Neuronal stem cell (in vitro differentiated cells): ENCODE results near the gene ROPN1.
"Not testable (repeated sequence)": the region's sequence is repeated elsewhere in the genome, so short reads cannot be mapped to it uniquely, and the experiment has no call there.

Source experiments
- DNase-seq: peaks from one replicate; pipeline ENCODE4 v3.0.0-alpha.2; 2013; ENCODE audit warnings: low spot score
- H2AFZ ChIP-seq: one replicate; pipeline ENCODE4 v1.6.1; 2013; ENCODE audit warnings: mild to moderate bottlenecking, low read length, inconsistent platforms
- H2AK5ac ChIP-seq: 2 replicates; pipeline ENCODE4 v1.6.1; 2013; ENCODE audit warnings: low read depth, mild to moderate bottlenecking, inconsistent platforms, low read length, moderate library complexity, mixed read lengths
- H2BK120ac ChIP-seq: 2 replicates; pipeline ENCODE4 v1.6.1; 2013; ENCODE audit warnings: low read depth, mild to moderate bottlenecking, inconsistent platforms, low read length, moderate library complexity, mixed read lengths
- H2BK12ac ChIP-seq: one replicate; pipeline ENCODE4 v1.6.1; 2013; ENCODE audit warnings: low read length, inconsistent platforms
- H2BK15ac ChIP-seq: 2 replicates; pipeline ENCODE4 v1.6.1; 2013; ENCODE audit warnings: mild to moderate bottlenecking, low read length, inconsistent platforms, mixed read lengths
- H2BK5ac ChIP-seq: one replicate; pipeline ENCODE4 v1.6.1; 2013; ENCODE audit warnings: inconsistent platforms, mild to moderate bottlenecking, low read length, moderate library complexity
- H3K14ac ChIP-seq: one replicate; pipeline ENCODE4 v1.6.1; 2013; ENCODE audit warnings: low read length, inconsistent platforms
- H3K18ac ChIP-seq: 2 replicates; pipeline ENCODE4 v1.6.1; 2013; ENCODE audit warnings: low read length, inconsistent platforms
- H3K23ac ChIP-seq: 2 replicates; pipeline ENCODE4 v1.6.1; 2013; ENCODE audit warnings: low read depth, mild to moderate bottlenecking, mixed read lengths, low read length, inconsistent platforms; ENCODE audit not compliant: poor library complexity
- H3K27ac ChIP-seq: replicated peaks from 3 replicates; pipeline ENCODE4 v1.5.1; 2013; ENCODE audit warnings: low read length, inconsistent platforms
- H3K27me3 ChIP-seq, 3 experiments: 2 replicates each; pipeline ENCODE4 v1.6.1; 2013; ENCODE audit warnings: low read length in 3 of 3, mild to moderate bottlenecking in 2 of 3, inconsistent platforms in 1 of 3, low read depth in 1 of 3, mixed read lengths in 1 of 3, moderate library complexity in 1 of 3; ENCODE audit not compliant: control insufficient read depth in 3 of 3, insufficient read depth in 3 of 3
- H3K36me3 ChIP-seq, 2 donors: replicated peaks in 1 of 2; 2 replicates each; pipeline ENCODE4 v1.6.1; 2013; ENCODE audit warnings: low read length in 2 of 2; ENCODE audit not compliant: control insufficient read depth in 2 of 2, insufficient read depth in 2 of 2
- H3K4ac ChIP-seq: 2 replicates; pipeline ENCODE4 v1.6.1; 2013; ENCODE audit warnings: inconsistent platforms, mild to moderate bottlenecking, low read length, moderate library complexity
- H3K4me1 ChIP-seq, 2 donors: 1 replicate in 1 of 2; 2 replicates in 1 of 2; pipeline ENCODE4 v1.6.1; 2013; ENCODE audit warnings: low read length in 2 of 2, low read depth in 1 of 2; ENCODE audit not compliant: control insufficient read depth in 2 of 2, insufficient read depth in 1 of 2
- H3K4me2 ChIP-seq: one replicate; pipeline ENCODE4 v1.6.1; 2013; ENCODE audit warnings: mild to moderate bottlenecking, low read length, inconsistent platforms; ENCODE audit not compliant: insufficient read depth, poor library complexity, severe bottlenecking
- H3K4me3 ChIP-seq, 2 donors: 2 replicates each; pipeline ENCODE4 v1.5.1; 2013; ENCODE audit warnings: low read length in 2 of 2, mild to moderate bottlenecking in 2 of 2, inconsistent platforms in 1 of 2, moderate library complexity in 1 of 2
- H3K79me1 ChIP-seq: one replicate; pipeline ENCODE4 v1.6.1; 2013; ENCODE audit warnings: low read depth, mild to moderate bottlenecking, inconsistent platforms, low read length, moderate library complexity
- H3K9ac ChIP-seq: one replicate; pipeline ENCODE4 v1.6.1; 2013; ENCODE audit warnings: mild to moderate bottlenecking, low read depth, low read length, inconsistent platforms; ENCODE audit not compliant: poor library complexity
- H3K9me3 ChIP-seq, 2 donors: replicated peaks in 1 of 2; 2 replicates each; pipeline versions ENCODE3 to v1.6.1; 2013; ENCODE audit warnings: low read length in 2 of 2, mild to moderate bottlenecking in 2 of 2, inconsistent platforms in 1 of 2, low read depth in 1 of 2, mixed read lengths in 1 of 2, moderate library complexity in 1 of 2; ENCODE audit not compliant: control insufficient read depth in 2 of 2, insufficient read depth in 1 of 2
- H4K8ac ChIP-seq: one replicate; pipeline ENCODE4 v1.6.1; 2013; ENCODE audit warnings: low read depth, mild to moderate bottlenecking, inconsistent platforms, low read length, moderate library complexity
- H4K91ac ChIP-seq: one replicate; pipeline ENCODE4 v1.6.1; 2013; ENCODE audit warnings: low read length, low read depth, mild to moderate bottlenecking, inconsistent platforms; ENCODE audit not compliant: poor library complexity
- WGBS, 2 donors: extraction: QIAGEN DNeasy Blood & Tissue Kit; methylation state at CpG; one replicate each; pipeline ENCODE4 v1.1.7; 2013; ENCODE audit warnings: missing lambda C conversion rate in 2 of 2, mixed read lengths in 1 of 2; ENCODE audit not compliant: insufficient read length in 2 of 2, insufficient replicate concordance in 1 of 2; ENCODE audit errors: extremely low coverage in 2 of 2; 5-methylcytosine and 5-hydroxymethylcytosine counted together

The ROPN1 gene

GRCh38 chr3:123967260-123967659 lies 24.7 kb downstream of the ROPN1 start:
- H4K91ac ChIP-seq, H2AFZ ChIP-seq, H4K8ac ChIP-seq, H3K4me2 ChIP-seq, H2BK120ac ChIP-seq, H2AK5ac ChIP-seq, H3K27ac ChIP-seq, H3K18ac ChIP-seq, H3K4me3 ChIP-seq, H2BK12ac ChIP-seq, DNase-seq, H3K14ac ChIP-seq, H3K9me3 ChIP-seq, H2BK5ac ChIP-seq, H3K23ac ChIP-seq, H2BK15ac ChIP-seq, H3K4ac ChIP-seq, H3K79me1 ChIP-seq, H3K4me1 ChIP-seq, H3K27me3 ChIP-seq, H3K9ac ChIP-seq, H3K36me3 ChIP-seq: not testable (repeated sequence)
- no CpG with 5 or more reads among the region's 2 CpGs for WGBS, 2 donors

GRCh38 chr3:123966799-123967198 lies 25.1 kb downstream of the ROPN1 start:
- H2BK12ac ChIP-seq, H3K9me3 ChIP-seq, H3K27ac ChIP-seq, H3K9ac ChIP-seq, H3K4me3 ChIP-seq, DNase-seq, H2BK15ac ChIP-seq, H3K27me3 ChIP-seq, H3K4me1 ChIP-seq, H3K18ac ChIP-seq, H2AFZ ChIP-seq, H2AK5ac ChIP-seq, H2BK120ac ChIP-seq, H3K4ac ChIP-seq, H2BK5ac ChIP-seq, H4K91ac ChIP-seq, H3K79me1 ChIP-seq, H3K4me2 ChIP-seq, H3K14ac ChIP-seq, H3K36me3 ChIP-seq, H3K23ac ChIP-seq, H4K8ac ChIP-seq: not testable (repeated sequence)
- no CpG with 5 or more reads among the region's 1 CpG for WGBS, 2 donors

- H2BK120ac ChIP-seq, H2AFZ ChIP-seq, H3K4me3 ChIP-seq, H4K8ac ChIP-seq, H3K4ac ChIP-seq, H3K27ac ChIP-seq, H3K9ac ChIP-seq, H3K18ac ChIP-seq, H3K9me3 ChIP-seq, H3K36me3 ChIP-seq, H4K91ac ChIP-seq, H3K23ac ChIP-seq, H3K27me3 ChIP-seq, H3K4me2 ChIP-seq, H2BK12ac ChIP-seq, H2AK5ac ChIP-seq, H2BK15ac ChIP-seq, H3K79me1 ChIP-seq, H3K14ac ChIP-seq, H3K4me1 ChIP-seq, H2BK5ac ChIP-seq, DNase-seq: not testable (repeated sequence)
- no CpG with 5 or more reads among the region's 1 CpG for WGBS, 2 donors
Measured at GRCh38 chr3:123964793-123965192, 27.1 kb downstream of the ROPN1 start.

GRCh38 chr3:123961508-123961856 lies 30.4 kb downstream of the ROPN1 start:
- no CpG with 5 or more reads among the region's 15 CpGs for WGBS, 2 donors
- Histone ChIP-seq H3K4ac (no peak overlapping the region), H3K23ac (no peak overlapping the region), H3K14ac (no peak overlapping the region), H2BK12ac (no peak overlapping the region), H2AK5ac (no peak overlapping the region), H3K79me1 (no peaks in the 10 kb centered on the region), H2BK5ac (no peak overlapping the region), H3K9ac (no peak overlapping the region), H2AFZ (peak overlapping the region; percentile 98), H3K27me3 (peaks cover 0 to 3% (median 0%) of the 10 kb centered on the region in 3 experiments), H3K4me3 (peak overlapping the region in 1 of 2 donors; percentile 96), H2BK15ac (no peak overlapping the region), H3K36me3 (peaks cover under 1 to 30% of the 10 kb centered on the region in 2 donors), H3K4me2 (peak overlapping the region; percentile 60), H3K18ac (no peak overlapping the region), H3K4me1 (peaks cover 0 to 1% of the 10 kb centered on the region in 2 donors), H3K9me3 (no peaks in the 10 kb centered on the region), H2BK120ac (no peak overlapping the region), H3K27ac (no peak overlapping the region), H4K91ac (no peak overlapping the region), H4K8ac (no peak overlapping the region)
- DNase-seq: no peak
